BE2C (cell line): ENCODE measurements around the gene MBLAC1.

Experiments used
- DNase-seq: peaks from one replicate; pipeline ENCODE4 v3.0.0-alpha.2; 2020
- H3K27me3 ChIP-seq: fragments of 250-450 bp; sonication (Bioruptor Pico); 2 replicates; pipeline ENCODE4 v1.5.1; 2020; ENCODE audit warnings: mild to moderate bottlenecking
- H3K36me3 ChIP-seq: fragments of 250-450 bp; sonication (Bioruptor Pico); 2 replicates; pipeline ENCODE4 v1.5.1; 2020; ENCODE audit warnings: mild to moderate bottlenecking
- H3K4me1 ChIP-seq: fragments of 250-450 bp; sonication (Bioruptor Pico); 2 replicates; pipeline ENCODE4 v1.5.1; 2020
- H3K4me3 ChIP-seq: 2 replicates; pipeline ENCODE4 v1.5.1; 2011; ENCODE audit warnings: low read depth, low read length
- H3K9me3 ChIP-seq: fragments of 250-450 bp; sonication (Bioruptor Pico); 2 replicates; pipeline ENCODE4 v1.5.1; 2020
- CTCF ChIP-seq: IDR thresholded peaks from 2 replicates; pipeline ENCODE4 v1.5.1; 2012; ENCODE audit warnings: mild to moderate bottlenecking, low read depth, low read length

The MBLAC1 gene

DNA sequence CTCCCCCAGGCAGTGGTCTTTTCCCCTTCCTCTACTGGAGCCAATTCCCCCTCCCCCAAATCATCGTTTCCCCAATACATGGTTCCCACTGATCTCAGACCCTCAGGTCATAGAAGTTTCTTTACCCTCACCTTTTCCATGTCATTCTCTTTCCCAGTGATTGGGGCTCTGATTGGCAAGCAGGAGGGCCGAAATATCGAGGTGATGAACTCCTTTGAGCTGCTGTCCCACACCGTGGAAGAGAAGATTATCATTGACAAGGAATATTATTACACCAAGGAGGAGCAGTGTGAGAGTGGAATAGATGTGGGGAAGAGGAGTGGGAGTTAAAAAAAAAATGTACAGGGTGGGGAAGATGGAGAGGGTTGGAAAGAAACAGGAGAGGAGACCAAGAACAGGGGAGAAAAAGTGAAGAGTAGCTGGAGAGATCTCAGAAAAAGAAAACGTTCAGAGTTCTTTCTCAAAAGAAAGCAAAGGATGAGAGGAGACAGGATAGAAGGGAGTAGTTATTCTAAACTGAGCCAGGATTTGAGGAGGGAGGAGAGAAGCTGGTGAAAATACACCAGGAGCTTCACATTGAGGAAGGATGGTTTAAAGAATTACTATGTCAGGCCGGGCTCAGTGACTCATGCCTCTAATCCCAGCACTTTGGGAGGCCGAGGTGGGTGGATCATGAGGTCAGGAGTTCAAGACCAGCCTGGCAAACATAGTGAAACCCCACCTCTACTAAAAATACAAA lies 37.1 kb upstream of the MBLAC1 start:
- H3K27me3 ChIP-seq, result no peaks in the 10 kb centered on the region
- peaks cover 42% of the 10 kb centered on the region for H3K36me3 ChIP-seq
- 0 out of 2 replicates have a peak, but pooled peaks cover 2% of the 10 kb centered on the region for H3K4me1 ChIP-seq
- TF ChIP-seq CTCF, result no peak
- no peak for DNase-seq
- no peaks in the 10 kb centered on the region for H3K9me3 ChIP-seq
- peak overlapping the region; percentile 86 for H3K4me3 ChIP-seq

DNA sequence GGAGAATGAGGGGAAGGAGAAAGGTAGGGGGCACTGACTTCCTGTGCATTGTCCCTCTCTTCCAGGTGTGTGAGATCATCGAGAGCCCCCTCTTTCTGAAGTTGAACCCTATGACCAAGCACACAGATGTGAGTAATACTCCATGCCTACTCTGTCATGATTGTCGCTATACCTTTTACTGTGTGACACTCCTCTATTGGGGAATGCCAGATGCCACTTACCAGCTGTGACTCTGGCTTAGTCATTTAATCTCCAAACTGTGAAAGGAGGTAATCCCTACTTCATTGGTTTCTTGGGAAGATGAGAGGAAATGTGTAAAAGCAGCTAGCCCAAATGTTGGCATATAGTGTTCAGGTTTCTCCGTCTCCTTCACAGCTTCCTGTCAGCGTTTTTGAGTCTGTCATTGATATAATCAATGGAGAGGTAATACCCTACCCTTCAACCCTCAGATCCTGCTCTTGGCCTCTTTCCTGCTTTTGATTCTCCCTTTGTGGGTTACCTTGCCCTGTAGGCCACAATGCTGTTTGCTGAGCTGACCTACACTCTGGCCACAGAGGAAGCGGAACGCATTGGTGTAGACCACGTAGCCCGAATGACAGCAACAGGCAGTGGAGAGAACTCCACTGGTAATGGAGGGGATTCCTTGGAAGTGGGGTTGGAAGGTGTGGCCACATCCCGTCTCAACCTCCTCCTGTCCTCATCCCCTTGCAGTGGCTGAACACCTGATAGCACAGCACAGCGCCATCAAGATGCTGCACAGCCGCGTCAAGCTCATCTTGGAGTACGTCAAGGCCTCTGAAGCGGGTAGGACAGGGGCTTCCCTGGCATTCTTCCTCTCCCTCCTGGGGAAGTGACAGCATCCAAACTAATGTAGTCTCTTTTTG lies 36.0 kb upstream of the MBLAC1 start:
- Histone ChIP-seq H3K4me1 (0 out of 2 replicates have a peak, but pooled peaks cover 2% of the 10 kb centered on the region), H3K4me3 (no peak overlapping the region), H3K36me3 (peaks cover 53% of the 10 kb centered on the region), H3K9me3 (no peaks in the 10 kb centered on the region), H3K27me3 (no peaks in the 10 kb centered on the region)
- no peak for TF ChIP-seq CTCF
- DNase-seq, result no peak

DNA sequence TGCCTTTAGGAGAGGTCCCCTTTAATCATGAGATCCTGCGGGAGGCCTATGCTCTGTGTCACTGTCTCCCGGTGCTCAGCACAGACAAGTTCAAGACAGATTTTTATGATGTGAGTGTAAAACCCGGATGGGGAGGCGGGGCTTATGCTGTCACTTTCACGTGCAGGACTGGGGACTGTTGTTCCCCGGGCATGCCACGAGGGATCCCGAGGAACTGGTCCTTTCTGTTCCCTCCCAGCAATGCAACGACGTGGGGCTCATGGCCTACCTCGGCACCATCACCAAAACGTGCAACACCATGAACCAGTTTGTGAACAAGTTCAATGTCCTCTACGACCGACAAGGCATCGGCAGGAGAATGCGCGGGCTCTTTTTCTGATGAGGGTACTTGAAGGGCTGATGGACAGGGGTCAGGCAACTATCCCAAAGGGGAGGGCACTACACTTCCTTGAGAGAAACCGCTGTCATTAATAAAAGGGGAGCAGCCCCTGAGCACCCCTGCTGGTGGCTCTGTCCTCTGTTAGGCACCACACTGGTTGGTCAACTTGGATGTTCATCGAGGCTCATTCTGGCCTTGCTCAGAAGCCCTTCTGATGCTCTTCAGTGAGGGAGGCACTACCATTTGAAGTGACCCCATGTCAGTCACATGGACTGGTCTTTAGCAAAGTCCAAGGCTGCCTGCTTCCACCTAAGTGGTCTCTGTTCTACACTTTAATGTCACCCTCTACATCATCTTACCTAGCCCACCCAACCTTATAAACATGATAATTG lies 35.2 kb upstream of the MBLAC1 start:
- Histone ChIP-seq H3K27me3 (no peaks in the 10 kb centered on the region), H3K36me3 (peaks cover 62% of the 10 kb centered on the region), H3K4me3 (no peak overlapping the region), H3K4me1 (0 out of 2 replicates have a peak, but pooled peaks cover 2% of the 10 kb centered on the region), H3K9me3 (no peaks in the 10 kb centered on the region)
- peak; percentile 29; the same call in 1 of the 2 replicates for TF ChIP-seq CTCF
- peak; percentile 60 for DNase-seq

DNA sequence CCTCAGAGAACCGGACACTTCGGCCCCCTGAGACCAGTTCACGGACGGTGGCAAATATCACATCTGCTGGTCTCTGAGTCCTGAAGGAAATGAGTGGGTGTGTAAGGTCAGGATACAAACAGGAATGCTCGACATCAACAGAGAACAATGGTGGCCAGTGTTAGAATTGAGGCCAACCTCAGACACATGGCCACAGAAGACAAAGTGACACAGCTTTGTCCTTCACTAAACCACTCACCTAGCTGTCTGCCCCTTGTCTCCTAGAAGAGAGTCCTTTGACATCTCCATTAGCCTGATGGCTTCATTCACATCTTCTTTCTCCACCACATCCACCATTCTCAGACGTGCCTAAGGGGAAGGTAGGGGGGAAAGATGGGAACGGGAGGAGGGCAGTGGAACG lies 33.7 kb upstream of the MBLAC1 start:
- Histone ChIP-seq H3K36me3 (peaks cover 76% of the 10 kb centered on the region), H3K4me3 (no peak overlapping the region), H3K4me1 (no peaks in the 10 kb centered on the region), H3K27me3 (no peaks in the 10 kb centered on the region), H3K9me3 (no peaks in the 10 kb centered on the region)
- TF ChIP-seq CTCF, result no peak
- no peak for DNase-seq

DNA sequence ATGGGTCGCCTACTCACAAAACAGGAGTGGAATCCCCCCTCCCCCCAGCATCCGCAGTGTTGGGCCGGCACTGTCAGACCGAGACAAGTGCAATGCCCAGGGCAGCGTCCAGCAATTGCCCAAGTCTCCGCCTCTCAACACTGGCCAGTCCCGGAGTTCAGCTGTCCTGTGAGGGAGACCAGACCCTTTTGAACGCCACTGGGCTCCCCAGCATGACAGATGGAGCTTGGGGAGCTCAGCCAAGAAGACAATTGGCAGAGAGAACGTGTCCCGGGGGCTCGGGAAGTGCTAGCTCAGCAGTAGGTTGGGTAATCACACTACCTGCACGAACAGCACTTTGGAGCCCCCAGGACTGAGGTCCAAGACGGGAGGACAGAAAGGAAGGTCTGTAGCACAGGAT lies 33.3 kb upstream of the MBLAC1 start:
- no peak for DNase-seq
- no peak for TF ChIP-seq CTCF

More for the DNA sequence above, 33.3 kb upstream of the MBLAC1 start:
- no peaks in the 10 kb centered on the region for H3K9me3 ChIP-seq
- peaks cover 81% of the 10 kb centered on the region for H3K36me3 ChIP-seq
- H3K4me1 ChIP-seq, result no peaks in the 10 kb centered on the region
- H3K4me3 ChIP-seq, result no peak overlapping the region
- no peaks in the 10 kb centered on the region for H3K27me3 ChIP-seq
